GM19468 (cell line): ENCODE data around the gene ZNF555.

Source experiments
- ATAC-seq: cut with Tn5 transposase; IDR thresholded peaks from one replicate; pipeline ENCODE4 v1.9.1; 2021; ENCODE audit warnings: mild to moderate bottlenecking, moderate library complexity, moderate number of reproducible peaks; ENCODE audit not compliant: unreplicated experiment; ENCODE audit errors: extremely low read depth

ZNF555 gene

DNA sequence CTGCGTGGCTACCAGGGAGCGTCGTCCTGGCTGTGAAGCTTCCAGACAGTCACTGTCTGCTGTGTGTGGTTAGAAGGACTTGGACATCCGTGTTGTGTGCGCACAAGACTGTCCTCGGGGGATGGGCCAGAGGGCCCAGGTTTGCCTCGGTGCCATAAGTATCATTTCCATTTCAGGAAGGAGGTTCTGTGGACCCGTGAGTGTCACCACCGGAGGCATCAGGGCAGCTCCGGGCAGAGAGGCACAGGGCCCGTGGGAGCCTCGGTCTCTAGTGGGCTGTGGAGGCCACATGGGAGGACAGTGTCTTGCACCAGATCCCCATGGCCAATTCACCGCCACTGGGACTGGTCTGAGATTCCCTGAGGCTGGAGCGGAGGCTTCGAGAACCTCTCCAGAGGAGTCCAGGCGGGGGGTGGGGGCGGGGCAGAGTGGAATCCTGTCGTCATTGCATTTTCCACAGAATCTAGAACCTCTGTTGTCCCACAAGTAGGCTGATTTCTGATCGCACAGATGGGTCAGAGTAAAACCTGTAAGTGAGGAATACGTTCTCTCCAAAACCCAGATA, 65.4 kb downstream of the ZNF555 start:
- ATAC-seq: no peak
